ENCODE measurements around the gene TAOK3.
A peak's percentile ranks its signal among the peaks of the same experiment; 100 is the strongest.

TAOK3 gene

DNA sequence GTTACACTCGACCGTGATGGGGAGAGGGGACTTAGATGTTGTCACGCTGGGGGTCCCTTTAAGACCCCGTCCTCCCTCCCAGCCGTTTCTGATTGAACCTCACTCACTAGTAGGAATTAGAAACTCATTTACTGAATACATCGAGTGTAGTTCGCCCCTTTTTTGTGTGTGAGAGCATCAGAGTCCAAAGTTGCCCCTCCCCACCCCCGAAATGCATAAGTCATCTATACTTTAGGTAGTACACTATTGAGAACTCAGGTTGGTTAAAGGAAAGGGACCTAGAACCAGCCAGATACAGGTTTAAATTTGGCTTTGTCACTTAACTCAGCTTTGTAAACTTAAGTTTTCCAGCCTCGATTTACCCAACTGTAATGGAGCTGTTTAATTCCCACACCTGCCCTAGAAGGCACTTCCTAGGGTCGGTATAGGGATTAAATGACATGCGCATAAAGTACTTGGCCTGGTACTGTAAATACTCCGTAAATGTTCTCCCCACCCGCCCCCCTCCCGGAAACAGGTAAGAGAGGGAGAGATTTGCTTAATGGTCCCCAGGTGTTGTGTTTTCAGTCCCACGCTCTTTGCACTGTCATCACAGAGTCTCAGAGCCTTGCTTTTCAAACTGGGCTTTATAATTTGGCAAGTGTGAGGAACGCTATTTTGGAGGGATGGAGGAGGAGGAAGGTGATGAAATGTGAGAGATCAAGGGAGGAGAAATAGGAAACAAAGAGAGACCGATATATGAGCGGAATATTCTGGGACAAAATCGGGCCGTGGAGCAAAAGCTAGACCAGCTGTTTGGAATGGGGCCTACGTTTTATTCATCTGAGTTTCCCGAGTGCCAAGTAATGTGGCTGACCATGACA, 4.5 kb upstream of the TAOK3 start:
- DNase-seq (ENCODE audit: low read depth): no peak
- TF ChIP-seq, protein P1, sequence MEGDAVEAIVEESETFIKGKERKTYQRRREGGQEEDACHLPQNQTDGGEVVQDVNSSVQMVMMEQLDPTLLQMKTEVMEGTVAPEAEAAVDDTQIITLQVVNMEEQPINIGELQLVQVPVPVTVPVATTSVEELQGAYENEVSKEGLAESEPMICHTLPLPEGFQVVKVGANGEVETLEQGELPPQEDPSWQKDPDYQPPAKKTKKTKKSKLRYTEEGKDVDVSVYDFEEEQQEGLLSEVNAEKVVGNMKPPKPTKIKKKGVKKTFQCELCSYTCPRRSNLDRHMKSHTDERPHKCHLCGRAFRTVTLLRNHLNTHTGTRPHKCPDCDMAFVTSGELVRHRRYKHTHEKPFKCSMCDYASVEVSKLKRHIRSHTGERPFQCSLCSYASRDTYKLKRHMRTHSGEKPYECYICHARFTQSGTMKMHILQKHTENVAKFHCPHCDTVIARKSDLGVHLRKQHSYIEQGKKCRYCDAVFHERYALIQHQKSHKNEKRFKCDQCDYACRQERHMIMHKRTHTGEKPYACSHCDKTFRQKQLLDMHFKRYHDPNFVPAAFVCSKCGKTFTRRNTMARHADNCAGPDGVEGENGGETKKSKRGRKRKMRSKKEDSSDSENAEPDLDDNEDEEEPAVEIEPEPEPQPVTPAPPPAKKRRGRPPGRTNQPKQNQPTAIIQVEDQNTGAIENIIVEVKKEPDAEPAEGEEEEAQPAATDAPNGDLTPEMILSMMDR (conservative IDR thresholded peaks at IDR 0.05; ENCODE audit: low read depth, low read length): no peak
- peak overlapping the region; percentile 95 for H3K4me3 ChIP-seq (ENCODE audit: low read length)

DNA sequence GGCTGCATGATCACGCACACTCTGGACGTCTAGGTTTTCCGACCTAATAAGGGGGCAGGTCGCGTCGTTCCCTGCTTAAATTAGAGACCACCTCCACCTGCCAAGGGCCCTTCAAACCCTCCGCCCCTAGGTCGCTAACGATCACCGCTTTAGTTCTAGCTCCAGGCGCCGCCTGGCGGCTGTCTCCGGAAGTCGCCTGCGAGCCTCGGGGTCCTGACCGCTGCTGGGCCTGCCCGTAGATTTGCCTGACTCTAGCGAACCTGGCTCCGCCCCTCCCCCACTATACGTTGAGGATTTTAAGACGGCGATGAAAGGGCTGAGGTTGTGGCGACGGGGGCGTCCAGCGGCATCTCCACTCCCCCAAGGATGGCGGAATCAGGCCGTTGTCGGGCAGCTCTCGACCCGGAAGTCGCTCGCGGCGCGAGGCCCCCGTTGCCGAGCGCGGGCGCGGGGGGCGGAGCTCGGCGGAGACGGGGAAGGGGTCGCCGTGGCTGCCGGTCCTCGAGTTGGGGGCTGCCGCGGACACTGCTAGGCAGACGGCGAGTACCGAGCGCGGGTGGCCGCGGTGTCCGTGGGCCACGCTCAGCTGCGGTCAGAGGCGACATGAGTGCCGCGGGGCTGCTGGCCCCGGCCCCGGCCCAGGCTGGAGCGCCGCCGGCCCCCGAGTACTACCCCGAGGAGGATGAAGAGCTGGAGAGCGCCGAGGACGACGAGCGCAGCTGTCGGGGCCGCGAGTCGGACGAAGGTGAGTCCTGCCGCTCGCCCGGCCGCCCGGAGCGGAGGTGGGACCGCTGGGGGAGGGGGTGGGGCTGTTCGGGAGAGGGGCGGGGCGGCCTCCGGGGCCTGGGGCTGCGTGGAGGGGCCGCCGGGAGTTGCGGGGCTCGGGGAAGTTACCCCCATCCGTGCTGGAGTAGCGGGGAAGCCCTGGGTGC, 3.6 kb upstream of the TAOK3 start, which contains the start of gene SUDS3:
SUDS3 (plus strand) TSS at position 467 of the 932 bp plus-strand sequence; CDS start at position 604, 137 bp downstream.
- DNase-seq (ENCODE audit: low read depth): no peak
- TF ChIP-seq, protein P1 (conservative IDR thresholded peaks at IDR 0.05; ENCODE audit: low read depth, low read length): peak; percentile 98
- H3K4me3 ChIP-seq (ENCODE audit: low read length): peak within 1 kb of the TSS; percentile 95

DNA sequence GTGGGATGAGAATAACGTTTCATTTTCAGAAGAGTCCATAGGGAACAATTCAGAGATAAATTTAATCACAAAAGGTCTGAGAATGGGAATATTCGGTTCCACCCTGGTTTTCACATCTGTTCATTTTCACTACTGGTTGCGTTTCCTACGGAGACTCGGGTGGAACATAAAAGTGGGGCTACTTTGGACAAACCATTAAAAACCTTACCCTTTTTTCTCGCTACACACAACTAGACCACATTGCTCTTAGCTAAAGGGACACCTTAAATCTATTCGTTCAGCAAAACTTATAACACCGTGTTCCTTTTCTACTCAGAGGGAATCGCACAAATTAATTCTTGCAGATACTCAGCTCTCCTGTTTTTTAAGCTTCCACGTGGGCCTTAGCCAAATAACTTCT, 2.6 kb upstream of the TAOK3 start:
- no peak for DNase-seq (ENCODE audit: low read depth)
- peak overlapping the region; percentile 95 for H3K4me3 ChIP-seq (ENCODE audit: low read length)
- TF ChIP-seq, protein P1 (conservative IDR thresholded peaks at IDR 0.05; ENCODE audit: low read depth, low read length): no peak

DNA sequence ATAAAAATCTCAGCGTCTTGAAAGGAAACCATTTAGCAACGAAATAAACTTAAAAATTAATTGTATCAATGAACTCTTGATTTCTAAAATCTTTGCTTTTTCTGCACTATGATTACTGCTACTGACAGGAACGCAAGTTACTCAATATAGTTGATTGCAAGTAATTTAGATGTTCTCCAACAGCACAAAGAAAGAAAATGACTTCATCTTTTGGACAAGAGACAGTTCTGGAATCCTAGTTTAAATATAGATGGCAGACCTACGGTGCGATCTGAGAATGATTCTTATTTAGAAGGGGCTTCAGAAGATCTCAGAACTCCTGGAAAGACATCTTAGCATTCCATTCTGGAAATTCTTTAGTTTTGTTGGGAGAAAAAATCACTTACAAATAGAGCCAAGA, 2.2 kb upstream of the TAOK3 start:
- H3K4me3 ChIP-seq (ENCODE audit: low read length): no peak overlapping the region
- TF ChIP-seq, protein P1 (conservative IDR thresholded peaks at IDR 0.05; ENCODE audit: low read depth, low read length): no peak
- DNase-seq (ENCODE audit: low read depth): no peak

DNA sequence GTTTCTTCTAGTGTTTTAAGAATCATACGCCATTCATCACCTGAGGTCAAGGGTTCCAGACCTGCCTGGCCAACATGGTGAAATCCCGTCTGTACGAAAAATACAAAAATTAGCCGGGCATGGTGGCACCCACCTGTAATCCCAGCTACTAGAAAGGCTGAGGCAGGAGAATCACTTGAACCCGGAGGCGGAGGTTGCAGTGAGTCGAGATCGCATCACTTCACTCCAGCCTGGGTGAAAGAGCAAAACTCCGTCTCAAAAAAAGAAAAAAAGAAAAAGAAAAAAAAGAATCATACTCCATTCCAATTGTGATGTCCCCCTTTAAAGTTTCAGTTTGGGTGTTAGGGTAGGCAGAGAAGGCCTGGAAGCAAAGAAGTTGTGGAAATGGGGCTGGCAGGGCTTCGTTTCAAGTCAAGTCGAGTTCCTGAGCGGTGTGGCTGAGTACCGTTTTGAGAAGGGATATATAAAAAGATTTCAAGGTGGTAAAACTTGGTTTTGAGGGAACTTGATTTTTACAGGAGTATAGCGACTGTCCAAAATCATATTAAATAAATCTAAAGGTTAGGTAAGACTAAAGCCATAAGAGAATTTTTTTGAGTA, 1.5 kb upstream of the TAOK3 start:
- H3K4me3 ChIP-seq (ENCODE audit: low read length): no peak overlapping the region
- DNase-seq (ENCODE audit: low read depth): no peak
- TF ChIP-seq, protein P1 (conservative IDR thresholded peaks at IDR 0.05; ENCODE audit: low read depth, low read length): no peak

DNA sequence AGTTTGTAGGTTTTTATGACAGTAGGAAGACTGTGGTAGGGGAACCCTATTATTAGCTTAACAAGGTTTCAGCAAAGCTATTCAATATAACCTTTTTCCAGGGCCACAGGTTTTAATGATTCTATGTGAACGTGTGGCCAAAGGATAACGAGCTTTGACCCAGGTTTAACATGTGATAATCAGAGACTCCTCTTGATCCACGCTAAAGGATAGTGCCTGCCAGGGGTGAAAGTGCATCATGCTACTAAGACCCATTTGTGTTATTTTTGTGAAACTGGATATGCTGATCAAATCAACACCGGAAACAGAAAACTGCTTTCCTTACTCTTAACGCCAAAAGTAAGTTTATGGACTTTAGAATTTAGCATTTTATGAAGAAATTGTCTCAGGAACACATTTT, 909 bp upstream of the TAOK3 start:
- H3K4me3 ChIP-seq (ENCODE audit: low read length): peak overlapping the region; percentile 94
- no peak for DNase-seq (ENCODE audit: low read depth)
- TF ChIP-seq, protein P1 (conservative IDR thresholded peaks at IDR 0.05; ENCODE audit: low read depth, low read length): no peak

Data from retinal pigment epithelial cell (primary cell).